Glutamatergic neuron (in vitro differentiated cells): ENCODE measurements around the gene INTS1. TPM values are rescaled to one million over a fixed set of nuclear protein-coding genes. Genes with fewer than 3 reads are reported as not detected.
"Not testable (repeated sequence)": the region's sequence is repeated elsewhere in the genome, so short reads cannot be mapped to it uniquely, and the experiment has no call there.

ENCODE experiments used
- DNase-seq: peaks from one replicate; pipeline ENCODE4 v3.0.0; 2022
- H3K27ac Mint-ChIP-seq: one replicate; pipeline ENCODE4 v1.8.0; 2020; ENCODE audit warnings: mild to moderate bottlenecking, mixed read lengths, inconsistent platforms; ENCODE audit not compliant: unreplicated experiment
- H3K27me3 Mint-ChIP-seq: one replicate; pipeline ENCODE4 v1.8.0; 2020; ENCODE audit warnings: mild to moderate bottlenecking, moderate library complexity, mixed read lengths, inconsistent platforms; ENCODE audit not compliant: unreplicated experiment
- H3K36me3 Mint-ChIP-seq: one replicate; pipeline ENCODE4 v1.8.0; 2020; ENCODE audit warnings: mild to moderate bottlenecking, mixed read lengths, inconsistent platforms; ENCODE audit not compliant: unreplicated experiment
- H3K4me1 Mint-ChIP-seq: one replicate; pipeline ENCODE4 v1.8.0; 2020; ENCODE audit warnings: mild to moderate bottlenecking, low read depth, mixed read lengths, inconsistent platforms; ENCODE audit not compliant: unreplicated experiment
- H3K4me3 Mint-ChIP-seq: one replicate; pipeline ENCODE4 v1.8.0; 2020; ENCODE audit warnings: mild to moderate bottlenecking, mixed read lengths, inconsistent platforms; ENCODE audit not compliant: unreplicated experiment
- H3K9me3 Mint-ChIP-seq: one replicate; pipeline ENCODE4 v1.8.0; 2020; ENCODE audit warnings: mild to moderate bottlenecking, moderate library complexity, mixed read lengths, inconsistent platforms; ENCODE audit not compliant: unreplicated experiment
- CTCF ChIP-seq: fragments of 200-600 bp; sonication (generic); IDR thresholded peaks from one replicate; pipeline ENCODE4 v1.5.0; 2021; ENCODE audit not compliant: partially characterized antibody, unreplicated experiment
- total RNA-seq: library from RNA; stranded (reverse); fragmentation: NEBNext Ultra II Directional; extraction: Animal tissue kit (Norgen Biotek cat#: 25700); gene quantifications from one replicate; pipeline ENCODE4 v1.2.1, GENCODE V29; 2021; ENCODE audit not compliant: unreplicated experiment

Gene INTS1
- total RNA-seq, 1 donor from 2014 or later: 108 TPM

GRCh38 chr7:1521456-1521855, 17.3 kb upstream of the INTS1 start:
- Mint-ChIP-seq H3K27ac (no peak overlapping the region), H3K4me3 (no peak overlapping the region), H3K4me1 (no peaks in the 10 kb centered on the region), H3K9me3 (peaks cover 12% of the 10 kb centered on the region), H3K27me3 (peaks cover 10% of the 10 kb centered on the region), H3K36me3 (peaks cover 7% of the 10 kb centered on the region)
- no peak for TF ChIP-seq CTCF
- DNase-seq: no peak

GRCh38 chr7:1520539-1521234, 16.5 kb upstream of the INTS1 start:
- H3K27me3 Mint-ChIP-seq: peaks cover 10% of the 10 kb centered on the region
- peaks cover 12% of the 10 kb centered on the region for H3K9me3 Mint-ChIP-seq
- TF ChIP-seq CTCF: no peak
- no peak overlapping the region for H3K4me3 Mint-ChIP-seq
- H3K27ac Mint-ChIP-seq: no peak overlapping the region
- no peak for DNase-seq
- no peaks in the 10 kb centered on the region for H3K4me1 Mint-ChIP-seq
- H3K36me3 Mint-ChIP-seq: peaks cover 7% of the 10 kb centered on the region

- not testable (repeated sequence) for H3K4me3 Mint-ChIP-seq, DNase-seq, H3K4me1 Mint-ChIP-seq, H3K27ac Mint-ChIP-seq, H3K27me3 Mint-ChIP-seq, H3K36me3 Mint-ChIP-seq
- peaks cover 12% of the 10 kb centered on the region for H3K9me3 Mint-ChIP-seq
Observed at GRCh38 chr7:1519322-1519922, 15.2 kb upstream of the INTS1 start.

- DNase-seq: no peak
- Mint-ChIP-seq H3K9me3 (peaks cover 9% of the 10 kb centered on the region), H3K4me1 (no peaks in the 10 kb centered on the region), H3K36me3 (peaks cover 7% of the 10 kb centered on the region), H3K27me3 (peaks cover 7% of the 10 kb centered on the region), H3K27ac (no peak overlapping the region), H3K4me3 (no peak overlapping the region)
- no peak for TF ChIP-seq CTCF
Observed at GRCh38 chr7:1516586-1517251, 12.5 kb upstream of the INTS1 start.

- H3K27ac Mint-ChIP-seq: peak overlapping the region; percentile 65
- not testable (repeated sequence) for H3K36me3 Mint-ChIP-seq, H3K4me1 Mint-ChIP-seq, H3K27me3 Mint-ChIP-seq, DNase-seq, H3K9me3 Mint-ChIP-seq, H3K4me3 Mint-ChIP-seq
Observed at GRCh38 chr7:1515509-1515967, 11.3 kb upstream of the INTS1 start.

GRCh38 chr7:1514995-1515401, 10.8 kb upstream of the INTS1 start:
- DNase-seq: no peak
- Mint-ChIP-seq H3K27me3 (peaks cover 7% of the 10 kb centered on the region), H3K36me3 (peaks cover 7% of the 10 kb centered on the region), H3K9me3 (peaks cover 5% of the 10 kb centered on the region), H3K4me3 (no peak overlapping the region), H3K4me1 (no peaks in the 10 kb centered on the region), H3K27ac (no peak overlapping the region)
- no peak for TF ChIP-seq CTCF
